ENCODE data around the gene SLC35E3.

Gene SLC35E3

DNA sequence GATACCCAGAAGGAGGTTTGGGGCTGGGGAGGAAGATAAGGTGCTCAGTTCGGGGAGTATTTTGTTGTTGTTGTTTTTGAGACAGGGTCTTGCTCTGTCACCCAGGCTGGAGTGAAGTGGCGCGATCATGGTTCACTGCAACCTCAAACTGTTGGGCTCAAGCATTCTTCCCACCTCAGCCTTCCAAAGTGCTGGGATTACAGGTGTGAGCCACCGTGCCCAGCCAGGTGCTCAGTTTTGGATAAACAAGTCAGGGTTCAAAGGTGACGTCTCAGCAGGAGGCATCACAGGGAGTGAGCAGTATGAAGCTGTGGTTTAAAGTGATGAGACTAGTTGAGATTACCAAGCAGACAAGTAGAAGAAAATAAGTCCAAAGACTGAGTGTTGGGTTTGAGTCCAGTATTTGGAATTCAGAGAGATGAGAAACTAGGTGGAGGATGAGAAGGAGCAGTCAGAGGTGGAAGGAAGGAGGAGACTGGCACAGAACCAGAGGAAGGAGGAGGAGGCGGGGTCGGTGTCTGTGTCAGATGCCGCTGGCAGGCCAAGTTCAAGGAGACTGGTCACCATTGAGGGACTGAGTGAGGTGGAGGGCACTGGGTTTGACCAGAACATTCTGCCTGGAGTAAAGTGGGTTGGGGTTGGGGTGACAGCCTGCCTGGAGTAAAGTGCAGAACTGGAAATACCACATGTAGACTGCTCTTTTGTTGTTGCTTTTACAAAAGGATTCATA, 16.1 kb downstream of the SLC35E3 start:
- H3K4me3 Mint-ChIP-seq = no peak overlapping the region
- H3K27ac Mint-ChIP-seq = no peak overlapping the region

GRCh38 chr12:68762691-68763090, 16.7 kb downstream of the SLC35E3 start:
- Mint-ChIP-seq H3K36me3 (peaks cover 8% of the 10 kb centered on the region), H3K27ac (peak overlapping the region; percentile 25), H3K27me3 (no peaks in the 10 kb centered on the region), H3K9me3 (ENCODE audit: low read depth) (no peaks in the 10 kb centered on the region), H3K4me1 (ENCODE audit: low read depth) (no peaks in the 10 kb centered on the region), H3K4me3 (no peak overlapping the region)

More for the DNA sequence above, 16.1 kb downstream of the SLC35E3 start:
- Mint-ChIP-seq H3K27me3 (no peaks in the 10 kb centered on the region), H3K36me3 (peaks cover 8% of the 10 kb centered on the region), H3K9me3 (ENCODE audit: low read depth) (no peaks in the 10 kb centered on the region), H3K4me1 (ENCODE audit: low read depth) (no peaks in the 10 kb centered on the region)

DNA sequence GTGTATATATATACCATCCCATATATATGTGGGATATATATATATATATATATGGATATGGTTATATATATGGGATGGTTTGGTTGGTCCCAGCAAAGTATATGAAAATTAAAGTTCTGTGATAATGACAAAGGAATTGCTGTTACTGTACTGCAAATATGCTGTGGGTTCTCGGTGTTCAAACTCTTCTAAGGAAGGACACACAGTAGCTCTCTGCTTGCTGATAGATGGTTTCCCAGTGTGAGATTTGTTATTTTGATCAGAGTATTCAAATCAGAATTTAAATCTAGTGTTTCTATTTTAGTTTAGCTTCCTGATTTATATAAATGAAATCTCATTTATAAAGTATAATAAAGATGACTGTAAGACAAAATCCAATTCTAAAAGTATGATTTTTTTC, 19.7 kb downstream of the SLC35E3 start:
- H3K4me3 Mint-ChIP-seq = no peak overlapping the region
- peaks cover 10% of the 10 kb centered on the region for H3K36me3 Mint-ChIP-seq
- H3K27me3 Mint-ChIP-seq = no peaks in the 10 kb centered on the region
- no peaks in the 10 kb centered on the region for H3K4me1 Mint-ChIP-seq (ENCODE audit: low read depth)
- no peak overlapping the region for H3K27ac Mint-ChIP-seq
- H3K9me3 Mint-ChIP-seq (ENCODE audit: low read depth) = no peaks in the 10 kb centered on the region

GRCh38 chr12:68766646-68767045, 20.7 kb downstream of the SLC35E3 start:
- no peaks in the 10 kb centered on the region for H3K27me3 Mint-ChIP-seq
- peaks cover 6% of the 10 kb centered on the region for H3K36me3 Mint-ChIP-seq
- no peaks in the 10 kb centered on the region for H3K9me3 Mint-ChIP-seq (ENCODE audit: low read depth)
- H3K4me3 Mint-ChIP-seq = no peak overlapping the region
- H3K27ac Mint-ChIP-seq = no peak overlapping the region
- peaks cover 2% of the 10 kb centered on the region for H3K4me1 Mint-ChIP-seq (ENCODE audit: low read depth)

- Mint-ChIP-seq H3K9me3 (ENCODE audit: low read depth) (no peaks in the 10 kb centered on the region), H3K4me1 (ENCODE audit: low read depth) (peaks cover 2% of the 10 kb centered on the region), H3K27me3 (no peaks in the 10 kb centered on the region), H3K27ac (no peak overlapping the region), H3K4me3 (no peak overlapping the region), H3K36me3 (peaks cover 6% of the 10 kb centered on the region)
These were observed 21.2 kb downstream of the SLC35E3 start for GRCh38 chr12:68767191-68767590.

DNA sequence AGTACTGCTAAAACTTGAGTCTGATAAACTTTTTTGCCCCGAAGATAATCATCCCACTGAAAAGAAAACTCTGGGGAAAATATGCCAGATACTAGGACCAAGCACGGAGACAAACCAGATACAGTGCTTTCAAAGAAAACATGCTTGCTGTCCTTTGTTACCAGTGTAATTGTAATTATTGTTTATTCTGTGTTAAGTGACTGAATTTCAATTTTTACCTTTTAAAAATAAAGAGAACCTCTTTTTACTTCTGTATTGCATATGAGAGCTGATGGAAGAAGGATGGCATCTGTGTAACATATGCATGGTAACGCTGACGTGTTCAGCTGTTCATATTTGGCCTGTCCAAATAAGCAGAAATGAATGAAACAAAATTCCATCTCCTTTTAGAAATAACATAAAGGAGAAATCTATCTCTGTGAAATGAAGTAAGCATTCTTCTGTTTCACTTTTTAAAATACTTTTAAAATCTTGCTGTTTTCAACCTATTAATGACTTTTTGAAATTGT, 22.5 kb downstream of the SLC35E3 start:
- H3K4me3 Mint-ChIP-seq = no peak overlapping the region
- H3K27ac Mint-ChIP-seq = no peak overlapping the region
- no peaks in the 10 kb centered on the region for H3K9me3 Mint-ChIP-seq (ENCODE audit: low read depth)
- peaks cover 15% of the 10 kb centered on the region for H3K4me1 Mint-ChIP-seq (ENCODE audit: low read depth)
- H3K36me3 Mint-ChIP-seq = peaks cover 6% of the 10 kb centered on the region
- no peaks in the 10 kb centered on the region for H3K27me3 Mint-ChIP-seq

DNA sequence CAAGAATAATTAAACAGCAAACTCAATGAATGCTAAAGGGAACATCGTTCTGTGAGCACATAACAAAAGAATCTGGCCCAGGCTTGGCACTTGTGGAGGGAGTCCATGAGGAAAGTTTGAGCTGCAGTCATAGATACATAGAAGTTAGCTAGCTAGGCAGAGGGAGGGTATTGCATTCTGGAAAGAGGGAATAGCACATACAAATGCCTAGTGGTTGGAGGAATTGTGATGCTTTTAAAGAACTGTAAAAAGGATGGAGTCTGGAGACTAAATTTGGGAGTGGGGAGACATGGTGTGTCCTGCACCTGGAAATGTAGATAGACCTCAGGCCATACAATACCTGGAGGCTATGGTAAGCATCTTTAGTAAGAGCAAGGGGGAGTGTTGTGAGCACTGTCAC, 24.0 kb downstream of the SLC35E3 start:
- Mint-ChIP-seq H3K36me3 (peaks cover 4% of the 10 kb centered on the region), H3K27me3 (no peaks in the 10 kb centered on the region), H3K27ac (no peak overlapping the region), H3K4me3 (no peak overlapping the region), H3K9me3 (ENCODE audit: low read depth) (no peaks in the 10 kb centered on the region), H3K4me1 (ENCODE audit: low read depth) (peaks cover 21% of the 10 kb centered on the region)

- Mint-ChIP-seq H3K9me3 (ENCODE audit: low read depth) (no peaks in the 10 kb centered on the region), H3K27ac (no peak overlapping the region), H3K4me1 (ENCODE audit: low read depth) (peaks cover 21% of the 10 kb centered on the region), H3K36me3 (peaks cover 4% of the 10 kb centered on the region), H3K4me3 (no peak overlapping the region), H3K27me3 (no peaks in the 10 kb centered on the region)
These were observed 25.4 kb downstream of the SLC35E3 start for GRCh38 chr12:68771223-68771925.

- Mint-ChIP-seq H3K9me3 (ENCODE audit: low read depth) (no peaks in the 10 kb centered on the region), H3K4me3 (peak overlapping the region; percentile 59), H3K27me3 (no peaks in the 10 kb centered on the region), H3K27ac (peak overlapping the region; percentile 87), H3K36me3 (peaks cover 8% of the 10 kb centered on the region), H3K4me1 (ENCODE audit: low read depth) (peaks cover 21% of the 10 kb centered on the region)
These were observed 26.7 kb downstream of the SLC35E3 start for GRCh38 chr12:68772714-68773113.

- H3K4me1 Mint-ChIP-seq (ENCODE audit: low read depth) = peaks cover 21% of the 10 kb centered on the region
These were observed 27.6 kb downstream of the SLC35E3 start for GRCh38 chr12:68773582-68773981.

DNA sequence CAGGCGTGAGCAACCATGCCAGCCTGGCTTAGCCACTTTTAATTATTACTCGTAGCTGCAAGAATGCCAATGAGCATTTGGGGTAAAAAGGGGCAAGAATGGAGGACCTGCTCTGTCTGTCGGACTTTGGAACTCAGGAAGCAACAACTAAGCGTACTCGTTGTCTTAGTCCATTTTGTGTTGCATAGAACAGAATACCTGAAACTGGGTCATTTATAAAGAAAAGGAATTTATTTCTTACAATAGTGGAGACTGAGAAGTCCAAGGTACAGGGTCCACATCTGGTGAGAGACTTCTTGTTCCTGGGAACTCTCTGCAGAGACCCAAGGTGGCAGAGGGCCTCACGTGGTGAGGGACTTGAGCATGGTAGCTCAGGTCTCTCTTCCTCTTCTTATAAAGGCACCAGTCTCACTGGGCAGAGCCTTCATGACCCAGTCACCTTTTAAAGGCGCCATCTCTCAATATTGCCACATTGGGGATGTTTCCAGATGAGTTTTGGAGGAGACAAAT, 29.2 kb downstream of the SLC35E3 start:
- Mint-ChIP-seq H3K27me3 (no peaks in the 10 kb centered on the region), H3K36me3 (peaks cover 9% of the 10 kb centered on the region), H3K4me1 (ENCODE audit: low read depth) (peaks cover 21% of the 10 kb centered on the region), H3K27ac (no peak overlapping the region), H3K4me3 (no peak overlapping the region), H3K9me3 (ENCODE audit: low read depth) (no peaks in the 10 kb centered on the region)

More at GRCh38 chr12:68773582-68773981, 27.6 kb downstream of the SLC35E3 start:
- peaks cover 8% of the 10 kb centered on the region for H3K36me3 Mint-ChIP-seq
- no peaks in the 10 kb centered on the region for H3K9me3 Mint-ChIP-seq (ENCODE audit: low read depth)
- H3K4me3 Mint-ChIP-seq = no peak overlapping the region
- peak overlapping the region; percentile 22 for H3K27ac Mint-ChIP-seq
- no peaks in the 10 kb centered on the region for H3K27me3 Mint-ChIP-seq

GRCh38 chr12:68776976-68777610, 31.1 kb downstream of the SLC35E3 start:
- H3K4me3 Mint-ChIP-seq = no peak overlapping the region
- no peak overlapping the region for H3K27ac Mint-ChIP-seq

DNA sequence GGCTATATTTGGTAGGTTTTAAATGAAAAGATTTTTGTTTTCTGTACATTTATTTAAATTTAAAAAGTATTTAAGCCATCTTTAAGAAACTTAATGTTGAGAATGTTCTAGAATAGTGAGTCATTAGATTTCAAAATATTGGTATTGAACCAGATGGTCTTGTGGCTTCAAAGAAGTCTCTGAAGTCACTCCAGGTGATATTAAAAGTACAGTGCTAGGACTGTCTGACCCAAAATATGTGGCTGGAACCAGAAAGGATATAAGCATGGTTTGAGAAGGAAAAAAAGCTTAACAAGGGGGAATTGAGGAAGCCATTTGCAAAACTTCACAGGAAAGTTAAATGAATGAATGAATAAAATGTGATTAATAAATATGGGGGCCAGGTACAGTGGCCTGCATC, 33.3 kb downstream of the SLC35E3 start:
- H3K36me3 Mint-ChIP-seq = peaks cover 15% of the 10 kb centered on the region
- H3K27me3 Mint-ChIP-seq = no peaks in the 10 kb centered on the region
- no peak overlapping the region for H3K4me3 Mint-ChIP-seq
- no peaks in the 10 kb centered on the region for H3K4me1 Mint-ChIP-seq (ENCODE audit: low read depth)
- no peaks in the 10 kb centered on the region for H3K9me3 Mint-ChIP-seq (ENCODE audit: low read depth)
- H3K27ac Mint-ChIP-seq = no peak overlapping the region

More at GRCh38 chr12:68776976-68777610, 31.1 kb downstream of the SLC35E3 start:
- H3K9me3 Mint-ChIP-seq (ENCODE audit: low read depth) = no peaks in the 10 kb centered on the region
- peaks cover 18% of the 10 kb centered on the region for H3K4me1 Mint-ChIP-seq (ENCODE audit: low read depth)
- H3K36me3 Mint-ChIP-seq = peaks cover 10% of the 10 kb centered on the region
- no peaks in the 10 kb centered on the region for H3K27me3 Mint-ChIP-seq

DNA sequence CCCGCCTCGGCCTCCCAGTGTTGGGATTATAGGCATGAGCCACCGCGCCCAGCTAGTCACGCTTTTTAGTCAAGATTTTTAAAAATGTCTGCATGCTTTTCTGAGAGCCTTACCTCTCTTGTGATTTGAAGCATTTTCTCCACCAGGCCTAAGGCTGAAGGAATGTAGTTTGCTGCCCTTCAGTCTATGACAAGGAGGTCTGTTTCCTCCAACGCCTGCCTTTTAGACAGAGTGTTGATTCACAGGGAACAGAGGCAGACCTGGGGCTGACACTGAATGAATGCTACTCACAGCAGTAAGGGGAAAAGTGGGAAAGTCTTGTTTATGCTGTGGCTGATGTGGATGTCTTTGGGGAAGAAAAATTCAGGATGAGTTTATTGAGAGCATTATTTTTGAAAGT, 34.8 kb downstream of the SLC35E3 start:
- Mint-ChIP-seq H3K36me3 (peaks cover 17% of the 10 kb centered on the region), H3K27me3 (no peaks in the 10 kb centered on the region), H3K4me3 (no peak overlapping the region), H3K9me3 (ENCODE audit: low read depth) (no peaks in the 10 kb centered on the region), H3K27ac (no peak overlapping the region), H3K4me1 (ENCODE audit: low read depth) (no peaks in the 10 kb centered on the region)

DNA sequence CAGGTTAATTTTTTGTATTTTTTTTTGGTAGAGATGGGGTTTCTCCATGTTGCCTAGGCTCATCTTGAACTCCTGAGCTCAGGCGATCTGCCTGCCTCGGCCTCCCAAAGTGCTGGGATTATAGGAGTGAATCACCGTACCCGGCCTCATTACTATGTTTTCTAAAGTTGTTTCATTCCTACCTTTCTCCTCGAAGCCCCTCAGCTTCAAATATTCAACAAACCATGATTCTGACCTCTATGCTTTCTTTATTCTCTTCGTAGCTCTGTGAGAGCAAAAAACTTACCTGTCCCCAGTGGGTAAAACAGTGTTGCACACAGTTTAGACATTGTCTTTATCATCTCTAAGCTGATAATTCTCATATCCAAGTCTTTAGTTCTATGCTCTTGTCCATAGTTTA, 35.8 kb downstream of the SLC35E3 start:
- no peak overlapping the region for H3K4me3 Mint-ChIP-seq
- H3K27ac Mint-ChIP-seq = no peak overlapping the region
- H3K36me3 Mint-ChIP-seq = peaks cover 16% of the 10 kb centered on the region
- H3K9me3 Mint-ChIP-seq (ENCODE audit: low read depth) = no peaks in the 10 kb centered on the region
- H3K27me3 Mint-ChIP-seq = no peaks in the 10 kb centered on the region
- no peaks in the 10 kb centered on the region for H3K4me1 Mint-ChIP-seq (ENCODE audit: low read depth)

All from activated naive CD8-positive, alpha-beta T cell (primary cell).